COLO668 (cell line): ENCODE results near the gene ACSM2A.
"Not testable (repeated sequence)": the region's sequence is repeated elsewhere in the genome, so short reads cannot be mapped to it uniquely, and the experiment has no call there.

Experiments
- DNase-seq: peaks from one replicate; lab custom pipeline; 2025; ENCODE audit not compliant: unreplicated experiment; lab: John Stamatoyannopoulos, UW

ACSM2A gene, protein sequence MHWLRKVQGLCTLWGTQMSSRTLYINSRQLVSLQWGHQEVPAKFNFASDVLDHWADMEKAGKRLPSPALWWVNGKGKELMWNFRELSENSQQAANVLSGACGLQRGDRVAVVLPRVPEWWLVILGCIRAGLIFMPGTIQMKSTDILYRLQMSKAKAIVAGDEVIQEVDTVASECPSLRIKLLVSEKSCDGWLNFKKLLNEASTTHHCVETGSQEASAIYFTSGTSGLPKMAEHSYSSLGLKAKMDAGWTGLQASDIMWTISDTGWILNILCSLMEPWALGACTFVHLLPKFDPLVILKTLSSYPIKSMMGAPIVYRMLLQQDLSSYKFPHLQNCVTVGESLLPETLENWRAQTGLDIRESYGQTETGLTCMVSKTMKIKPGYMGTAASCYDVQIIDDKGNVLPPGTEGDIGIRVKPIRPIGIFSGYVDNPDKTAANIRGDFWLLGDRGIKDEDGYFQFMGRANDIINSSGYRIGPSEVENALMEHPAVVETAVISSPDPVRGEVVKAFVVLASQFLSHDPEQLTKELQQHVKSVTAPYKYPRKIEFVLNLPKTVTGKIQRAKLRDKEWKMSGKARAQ

DNA sequence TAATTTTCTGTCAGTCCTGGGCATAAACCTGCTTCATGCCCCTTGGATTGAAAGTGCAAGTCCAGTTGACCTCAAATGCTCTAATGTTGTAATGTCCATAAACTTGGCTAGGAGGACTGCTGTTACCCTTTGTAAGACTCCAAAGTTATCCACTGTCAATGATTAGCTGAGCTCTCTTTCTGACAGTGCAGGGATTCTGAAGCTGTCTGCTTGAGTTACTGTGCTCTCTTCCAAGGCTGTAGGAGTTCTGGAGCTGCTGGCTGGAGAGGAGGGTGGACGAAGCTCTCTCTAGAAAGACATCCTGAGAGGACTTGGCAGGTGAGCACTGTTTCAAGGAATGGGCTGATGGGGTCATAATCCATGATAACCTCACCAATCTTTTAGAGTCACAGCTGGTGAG lies at the start of gene ACSM2A:
Gene ACSM2A (plus strand): TSS at position 158 of the 400 bp plus-strand sequence. CDS start 8,594 bp downstream, outside the sequence.
- not testable (repeated sequence) for DNase-seq

DNA sequence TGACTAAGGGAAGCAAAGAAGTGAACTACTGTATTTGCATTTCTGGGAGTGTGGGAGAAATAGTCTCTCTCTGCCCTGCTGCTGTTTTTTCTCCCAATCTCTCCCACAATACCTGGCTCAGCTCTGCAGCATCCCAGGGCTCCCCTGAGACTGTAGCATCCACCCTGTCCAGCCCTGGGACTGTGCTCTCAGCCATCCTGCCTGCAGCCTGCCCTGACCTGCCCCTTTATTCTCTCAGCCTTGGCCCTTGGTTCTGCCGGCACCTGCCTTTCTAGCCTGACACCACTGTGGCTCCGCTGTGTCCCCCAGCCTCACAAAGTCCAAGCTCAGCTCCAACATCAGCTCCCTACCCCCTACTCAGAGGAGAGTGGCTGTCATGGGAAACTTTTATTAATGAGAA lies 48.7 kb upstream of the ACSM2A start:
- no peak for DNase-seq

DNA sequence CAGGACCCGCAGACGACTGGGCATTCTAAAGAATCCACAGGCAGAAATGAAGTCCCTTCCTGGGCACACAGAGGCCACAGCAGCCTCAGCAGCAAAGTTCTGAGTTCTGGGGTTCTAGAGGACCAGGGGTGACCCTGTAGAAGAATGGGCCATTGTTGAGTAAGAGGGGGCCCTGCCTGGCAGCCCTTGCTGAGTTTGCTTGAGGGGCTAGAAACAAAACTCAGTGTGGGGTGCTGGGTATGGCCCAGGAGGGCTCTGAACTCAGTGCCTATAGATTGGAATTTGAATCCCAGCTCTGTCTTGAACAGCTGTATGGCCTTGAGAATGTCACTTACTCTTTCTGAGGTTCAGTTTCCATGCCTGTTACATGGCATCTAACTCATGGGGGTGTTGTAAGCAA lies 46.7 kb upstream of the ACSM2A start, which contains the start of gene PDILT:
Gene PDILT (minus strand): TSS at position 101 of the 400 bp plus-strand sequence. CDS start 5,437 bp downstream, outside the sequence.
- DNase-seq = no peak

DNA sequence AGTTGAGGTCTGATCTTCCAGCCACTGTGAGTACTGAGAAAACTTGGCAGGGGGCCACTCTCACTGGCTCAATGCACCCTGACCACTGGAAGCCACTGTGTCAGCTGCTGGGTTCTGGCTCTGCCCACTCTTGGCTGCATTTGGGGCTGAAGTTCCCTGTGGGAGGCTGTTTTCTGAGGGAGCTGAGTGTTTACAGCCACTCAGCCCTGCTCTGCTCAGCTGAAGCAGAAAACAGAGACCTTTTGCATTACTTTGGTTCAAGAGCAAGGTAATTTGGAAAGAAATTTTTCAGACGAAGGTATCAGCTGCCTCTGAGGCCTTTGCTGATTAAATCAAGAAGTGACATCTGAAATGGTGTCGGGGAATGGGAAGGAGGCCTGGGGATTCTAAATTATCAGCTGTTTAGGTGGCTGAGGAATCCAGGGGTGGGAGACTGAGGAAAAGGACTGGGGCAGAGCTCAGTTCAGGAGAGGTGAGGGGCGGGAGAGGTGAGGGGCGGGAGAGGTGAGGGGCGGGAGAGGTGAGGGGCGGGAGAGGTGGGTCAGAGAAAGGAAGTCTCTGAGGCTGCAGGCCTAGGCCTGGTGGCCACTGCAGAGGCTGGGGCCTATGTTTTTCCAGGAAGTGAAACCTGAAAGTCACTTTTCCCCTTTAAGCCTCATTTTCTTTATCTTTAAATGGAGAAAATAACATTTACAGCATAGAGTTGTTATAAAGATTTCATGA lies 41.8 kb upstream of the ACSM2A start, which contains the start of gene ACSM5:
Gene ACSM5 (plus strand): TSS at position 137 of the 723 bp plus-strand sequence. CDS start 1,951 bp downstream, outside the sequence.
- DNase-seq = no peak

DNA sequence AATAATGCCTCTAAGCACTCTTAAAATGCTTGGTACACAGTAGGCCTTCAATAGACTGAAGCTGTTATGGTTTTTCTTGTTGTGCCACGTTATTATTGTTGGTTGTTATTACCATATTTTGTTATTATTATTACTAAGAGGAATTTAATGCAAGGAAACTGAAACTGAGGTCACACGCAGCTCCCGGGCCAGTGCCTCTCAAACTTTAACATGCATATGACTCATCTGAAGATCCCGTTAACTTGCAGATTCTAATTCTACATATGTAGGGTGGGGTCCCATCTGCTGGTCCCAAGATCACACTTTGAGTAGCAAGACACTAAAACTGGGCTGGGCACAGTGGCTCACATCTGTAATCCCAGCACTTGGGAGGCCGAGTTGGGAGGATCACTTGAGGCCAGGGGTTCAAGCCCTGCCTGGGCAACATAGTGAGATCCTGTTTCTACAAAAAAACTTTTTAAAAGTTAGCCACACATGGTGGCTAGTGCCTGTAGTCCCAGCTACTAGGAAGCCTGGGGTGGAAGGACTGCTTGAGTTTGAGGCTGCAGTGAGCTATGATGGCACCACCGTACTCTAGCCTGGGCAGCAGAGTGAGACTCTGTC lies 41.1 kb upstream of the ACSM2A start:
- no peak for DNase-seq

DNA sequence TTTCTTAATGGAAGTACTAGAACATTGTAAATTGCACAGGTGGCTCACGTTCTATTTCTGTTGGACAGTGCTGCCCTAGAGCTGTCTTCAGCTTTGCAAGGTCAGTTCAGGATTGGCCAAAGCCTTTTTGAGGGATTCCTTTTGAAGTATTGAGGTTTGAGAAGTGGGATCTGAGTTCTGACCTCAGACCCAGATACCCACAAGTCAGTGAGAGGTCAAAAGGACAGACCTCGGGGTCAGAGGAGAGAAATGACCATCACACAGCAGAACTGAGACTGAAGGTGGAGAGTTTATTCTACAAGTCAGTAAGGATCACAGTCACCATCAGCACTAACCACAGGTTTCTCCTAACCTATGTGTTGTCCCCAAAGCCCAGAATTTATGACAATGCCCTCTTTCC lies 40.3 kb upstream of the ACSM2A start:
- no peak for DNase-seq

DNA sequence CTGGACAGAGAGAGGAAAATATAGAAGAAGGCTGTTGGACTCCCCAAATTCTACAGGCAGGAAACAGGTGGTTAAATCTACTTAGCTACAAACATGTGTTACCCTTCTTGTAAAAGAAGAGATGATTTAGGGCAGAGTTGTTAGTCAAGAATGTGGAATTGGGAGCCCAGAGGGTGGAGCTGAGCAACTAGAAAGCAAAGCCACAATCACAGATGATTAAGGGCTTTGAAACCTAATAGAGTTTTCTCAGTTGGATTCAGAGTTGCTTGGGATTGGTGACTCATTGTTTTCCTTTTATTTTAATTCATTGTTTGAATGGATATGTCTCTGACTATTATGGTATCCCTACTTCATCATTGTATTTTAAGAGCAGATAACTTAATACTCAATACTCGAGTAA lies 35.8 kb upstream of the ACSM2A start:
- DNase-seq = no peak

DNA sequence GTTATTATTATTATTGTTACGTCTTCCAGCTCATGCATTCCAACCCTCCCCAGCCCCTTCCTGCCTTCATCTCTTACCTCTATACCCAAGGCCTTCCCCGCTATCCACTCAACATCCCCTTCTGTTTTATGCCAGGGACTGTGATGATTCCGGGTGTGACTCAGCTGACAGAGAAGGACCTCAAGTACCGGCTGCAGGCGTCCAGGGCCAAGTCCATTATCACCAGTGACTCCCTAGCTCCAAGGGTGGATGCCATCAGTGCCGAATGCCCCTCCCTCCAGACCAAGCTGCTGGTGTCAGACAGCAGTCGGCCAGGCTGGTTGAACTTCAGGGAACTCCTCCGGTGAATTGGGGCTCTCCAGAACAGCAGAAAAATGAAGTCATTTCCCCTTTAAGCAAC lies 32.2 kb upstream of the ACSM2A start:
- not testable (repeated sequence) for DNase-seq

DNA sequence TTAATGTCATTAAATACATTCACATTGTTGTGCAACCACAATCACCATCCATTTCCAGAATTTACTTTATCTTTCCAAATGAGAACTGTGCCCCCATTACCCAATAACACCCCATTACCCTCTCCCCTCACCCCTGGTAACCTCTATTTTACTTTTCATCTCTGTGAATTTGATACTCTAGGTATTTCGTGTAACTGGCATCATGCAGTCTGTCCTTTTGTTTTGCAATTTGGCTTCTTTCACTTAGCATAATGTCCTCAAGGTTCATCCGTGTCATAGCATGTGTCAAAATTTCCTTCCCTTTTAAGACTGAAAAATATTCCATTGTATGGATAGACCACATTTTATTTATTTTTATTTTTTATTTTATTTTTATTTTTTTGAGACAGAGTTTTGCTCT lies 29.6 kb upstream of the ACSM2A start:
- not testable (repeated sequence) for DNase-seq

DNA sequence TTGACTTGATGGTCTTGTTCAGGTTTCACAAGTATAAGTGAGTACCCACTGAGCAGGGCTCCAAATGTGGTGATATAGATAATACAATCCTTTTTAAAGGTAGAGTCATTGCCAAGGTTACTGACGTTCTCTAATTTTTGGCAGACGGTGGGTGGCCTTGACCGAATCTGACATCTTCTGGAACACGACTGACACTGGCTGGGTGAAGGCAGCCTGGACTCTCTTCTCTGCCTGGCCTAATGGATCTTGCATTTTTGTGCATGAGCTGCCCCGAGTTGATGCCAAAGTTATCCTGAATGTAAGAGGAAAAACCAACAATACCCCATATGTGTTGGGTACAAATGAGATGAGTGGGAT lies 27.6 kb upstream of the ACSM2A start:
- not testable (repeated sequence) for DNase-seq

DNA sequence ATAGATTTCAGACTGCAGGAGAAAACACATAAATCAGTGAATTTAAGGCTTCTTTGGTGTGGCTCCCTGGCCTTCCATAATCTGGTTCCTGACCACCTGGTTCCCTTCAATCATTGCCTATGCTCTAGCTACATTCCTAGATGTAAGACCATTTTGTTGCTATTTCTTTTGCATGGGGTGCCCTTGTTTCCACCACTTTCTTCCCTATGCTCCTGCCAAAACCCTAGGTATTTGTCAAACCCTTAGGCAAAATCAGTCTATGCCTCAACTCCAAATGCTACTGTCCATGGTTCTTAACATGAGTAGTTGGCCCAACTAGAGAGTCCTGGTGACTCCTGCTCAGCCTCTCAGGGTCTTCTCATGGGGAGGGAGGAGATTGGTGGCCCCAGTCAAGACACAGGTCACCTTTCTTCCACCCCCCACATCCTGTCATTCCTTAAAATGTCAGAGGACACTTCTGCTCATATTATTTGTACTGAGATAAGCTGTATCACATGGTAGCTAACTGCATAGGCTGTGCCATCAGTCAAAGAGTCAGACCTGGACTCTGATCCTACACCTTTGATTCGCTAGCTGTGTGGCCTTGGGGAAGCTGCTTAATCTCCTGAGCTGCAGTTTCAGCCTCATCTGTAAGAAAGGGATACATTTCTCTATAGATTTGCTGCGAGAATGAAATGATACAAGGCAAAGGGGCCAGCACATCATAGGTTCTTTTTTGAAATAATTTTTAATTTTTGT lies 27.0 kb upstream of the ACSM2A start:
- no peak for DNase-seq

DNA sequence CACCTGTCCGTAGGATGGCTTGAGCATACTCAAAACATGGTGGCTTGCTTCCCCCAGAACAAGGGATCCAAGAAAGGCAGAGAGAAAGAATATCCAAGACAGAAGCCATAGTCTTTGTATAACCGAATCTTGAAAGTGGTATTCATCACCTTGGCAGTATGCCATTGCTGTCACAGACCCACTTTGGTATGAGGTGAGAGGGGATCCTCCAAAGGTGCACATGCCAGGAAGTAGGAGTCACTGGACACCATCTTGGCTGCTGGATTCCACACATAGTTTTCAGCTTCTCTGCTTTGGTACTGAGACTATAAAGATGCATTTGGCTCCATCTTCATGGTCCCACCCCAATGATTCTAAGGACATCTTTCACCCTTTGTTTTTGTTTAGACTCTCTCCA lies 23.9 kb upstream of the ACSM2A start:
- not testable (repeated sequence) for DNase-seq

DNA sequence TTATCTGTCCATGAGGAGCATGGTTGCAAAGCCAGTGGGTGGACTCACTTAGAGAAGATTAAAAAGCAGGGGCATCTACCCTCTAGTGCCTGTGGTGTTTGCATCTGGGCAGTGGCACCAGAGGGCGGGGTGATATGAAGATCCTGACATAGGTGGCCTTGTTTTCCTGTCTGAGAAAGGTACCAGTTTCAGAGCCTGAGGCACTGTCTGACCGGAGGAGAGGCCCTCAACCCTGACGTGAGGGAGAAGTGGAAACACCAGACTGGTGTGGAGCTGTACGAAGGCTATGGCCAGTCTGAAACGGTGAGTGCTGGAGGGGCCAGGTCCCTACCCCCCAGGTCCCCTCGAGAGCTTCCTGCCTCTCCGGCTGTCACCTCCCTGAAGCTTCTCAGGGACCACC lies 21.8 kb upstream of the ACSM2A start:
- not testable (repeated sequence) for DNase-seq

DNA sequence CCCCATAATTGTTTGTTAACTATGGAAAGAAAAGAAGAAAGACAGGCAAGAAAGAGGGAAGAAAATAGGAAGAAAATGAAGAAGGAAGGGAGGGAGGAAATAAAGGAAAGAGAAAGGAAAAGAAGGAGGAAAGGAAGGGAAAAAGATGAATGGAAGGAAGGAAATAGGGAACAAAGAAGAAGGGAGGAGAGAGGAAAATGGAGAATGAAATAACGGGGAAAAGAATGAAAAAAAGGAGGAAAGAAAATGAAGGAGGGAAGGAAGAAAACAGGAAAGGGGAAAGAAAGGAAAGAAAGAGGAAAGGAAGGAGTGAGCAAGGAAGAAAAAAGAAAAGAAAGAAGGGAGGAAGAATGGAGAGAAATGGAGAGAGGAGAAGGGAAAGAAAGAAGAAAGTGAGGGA lies 20.8 kb upstream of the ACSM2A start:
- not testable (repeated sequence) for DNase-seq

DNA sequence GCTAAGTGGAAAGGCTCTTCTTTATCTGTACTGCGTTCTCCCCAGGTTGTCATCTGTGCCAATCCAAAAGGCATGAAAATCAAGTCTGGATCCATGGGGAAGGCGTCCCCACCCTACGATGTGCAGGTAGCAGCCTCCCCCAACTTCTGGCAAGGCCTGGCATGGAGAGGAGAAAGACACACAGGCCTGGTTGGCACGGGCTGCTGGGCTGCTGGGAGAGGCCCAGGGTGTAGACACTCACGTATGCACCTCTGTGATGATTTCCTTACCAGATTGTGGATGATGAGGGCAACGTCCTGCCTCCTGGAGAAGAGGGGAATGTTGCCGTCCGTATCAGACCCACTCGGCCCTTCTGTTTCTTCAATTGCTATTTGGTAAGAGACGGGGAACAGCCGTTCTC lies 20.4 kb upstream of the ACSM2A start:
- no peak for DNase-seq

DNA sequence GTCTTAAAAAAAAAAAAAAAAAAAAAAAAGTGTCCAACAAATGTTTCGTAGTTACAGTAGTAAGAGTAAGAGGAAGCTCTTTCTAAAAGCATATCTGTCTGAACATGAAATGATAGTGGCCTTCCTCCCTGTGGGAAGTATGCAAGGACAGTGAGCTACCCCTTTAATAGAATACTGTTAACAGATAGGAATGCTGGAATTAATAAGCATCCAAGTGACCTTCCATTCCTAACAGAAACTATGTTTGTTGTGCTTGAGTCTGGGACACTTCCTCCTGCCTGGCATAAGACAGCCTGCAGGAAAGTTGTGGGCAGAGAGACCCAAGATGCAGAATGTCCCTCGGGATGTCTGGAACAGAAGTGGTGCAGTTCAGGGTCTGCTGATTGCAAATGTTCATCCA lies 12.4 kb upstream of the ACSM2A start:
- not testable (repeated sequence) for DNase-seq

DNA sequence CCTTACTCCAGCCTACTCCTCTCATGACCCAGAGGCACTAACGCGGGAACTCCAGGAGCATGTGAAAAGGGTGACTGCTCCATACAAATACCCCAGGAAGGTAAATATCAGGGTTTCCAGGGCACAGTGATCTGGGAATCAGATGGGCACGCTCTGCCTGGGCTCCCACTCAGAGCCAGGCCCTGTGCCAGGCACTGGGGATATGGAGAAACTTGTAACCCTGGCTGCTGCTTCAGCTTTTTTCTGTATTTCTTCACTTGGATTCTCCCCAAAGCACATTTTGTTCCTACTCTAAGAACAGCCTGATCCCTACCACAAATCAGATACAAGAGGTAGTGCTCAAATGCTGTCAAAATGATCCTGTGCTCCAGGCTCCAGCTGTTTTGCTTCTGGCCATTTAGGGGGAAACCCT lies 11.5 kb upstream of the ACSM2A start:
- not testable (repeated sequence) for DNase-seq

DNA sequence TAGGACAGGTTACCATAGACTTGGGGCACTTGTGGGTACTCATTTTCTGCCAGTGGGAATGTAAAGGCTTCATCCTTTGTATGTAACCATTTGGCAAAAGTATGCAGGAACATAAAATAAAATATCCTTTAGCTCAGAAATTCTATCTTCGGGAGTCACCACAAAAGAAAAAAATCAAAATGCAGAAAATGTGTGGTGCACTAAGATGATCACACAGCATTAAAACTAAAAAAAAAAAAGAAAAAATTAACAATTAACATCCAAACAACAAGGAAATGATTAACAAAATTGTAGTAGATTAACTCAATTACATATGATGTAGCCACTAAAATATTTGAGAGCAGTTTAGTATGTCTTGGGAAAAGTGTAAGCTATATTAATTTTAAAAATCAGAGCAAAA lies 10.6 kb upstream of the ACSM2A start:
- DNase-seq = not testable (repeated sequence)

DNA sequence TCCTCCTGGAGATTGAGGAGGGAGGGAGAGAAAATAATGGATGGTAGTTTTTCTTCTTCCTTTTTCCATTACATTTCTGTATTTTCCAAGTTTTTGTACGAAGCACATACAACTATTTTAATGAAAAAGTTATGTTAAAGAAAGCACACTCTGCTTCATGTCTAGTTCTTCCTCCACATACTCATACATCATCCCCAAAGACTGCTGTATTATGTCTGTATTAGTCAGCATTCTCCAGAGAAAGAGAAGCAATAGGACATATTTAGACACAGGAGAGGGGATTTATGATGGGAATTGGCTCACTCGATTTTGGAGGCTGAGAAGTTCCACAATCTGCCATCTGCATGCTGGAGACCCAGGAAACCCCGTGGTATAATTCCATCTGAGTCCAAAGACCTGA lies 10.1 kb upstream of the ACSM2A start:
- DNase-seq = no peak

DNA sequence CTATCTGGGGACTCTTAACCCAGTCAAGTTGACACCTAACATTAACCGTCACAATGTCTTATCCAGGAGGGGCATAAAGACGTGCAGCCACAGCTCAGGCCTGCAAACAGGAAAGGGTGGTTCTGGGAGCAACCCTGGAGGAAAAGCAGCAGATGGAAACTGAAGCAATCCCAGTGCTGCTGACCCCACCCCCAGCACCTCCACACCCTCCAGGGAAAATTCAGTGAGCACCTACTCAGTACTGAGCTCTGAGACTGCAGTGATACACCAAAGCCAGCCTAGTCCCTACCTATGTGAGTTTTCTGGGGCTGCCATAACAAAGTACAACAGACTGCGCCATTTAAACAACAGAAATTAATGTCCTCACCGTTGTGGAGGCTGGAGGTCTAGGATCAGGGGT lies 9.5 kb upstream of the ACSM2A start:
- DNase-seq = not testable (repeated sequence)
